Caki2 (cell line): ENCODE data around the gene HSBP1. TPM values are rescaled to one million over a fixed set of nuclear protein-coding genes. Genes with fewer than 3 reads are reported as not detected.
A peak's percentile ranks its signal among the peaks of the same experiment; 100 is the strongest.

Experiments
- DNase-seq: peaks from one replicate; pipeline ENCODE4 v3.0.0-alpha.2; 2015; ENCODE audit warnings: low read depth
- in situ Hi-C: cut with HindIII; loops from 2 replicates; pipeline ENCODE4 v1.10.0; 2016; ENCODE audit warnings: low sequenced_read_pairs, low pct_unique_long_range_greater_than_20kb, mixed read lengths
- total RNA-seq: library from RNA; depleted of rRNA; stranded (reverse); fragments of >200 nt; shearing (Covaris generic); gene quantifications from 2 replicates; pipeline ENCODE4 v1.2.3, GENCODE V29; 2014; ENCODE audit warnings: low replicate concordance; rRNA removed

HSBP1 gene
- 116 and 222 TPM in 2 replicates for total RNA-seq

- in situ Hi-C loops = no loop called here
- peak; percentile 86 for DNase-seq
These were observed at the start of gene HSBP1 for GRCh38 chr16:83807710-83808572. Gene HSBP1, plus strand, starts transcription at chr16:83807978. Its CDS starts 99 bp downstream, at chr16:83808077.

DNA sequence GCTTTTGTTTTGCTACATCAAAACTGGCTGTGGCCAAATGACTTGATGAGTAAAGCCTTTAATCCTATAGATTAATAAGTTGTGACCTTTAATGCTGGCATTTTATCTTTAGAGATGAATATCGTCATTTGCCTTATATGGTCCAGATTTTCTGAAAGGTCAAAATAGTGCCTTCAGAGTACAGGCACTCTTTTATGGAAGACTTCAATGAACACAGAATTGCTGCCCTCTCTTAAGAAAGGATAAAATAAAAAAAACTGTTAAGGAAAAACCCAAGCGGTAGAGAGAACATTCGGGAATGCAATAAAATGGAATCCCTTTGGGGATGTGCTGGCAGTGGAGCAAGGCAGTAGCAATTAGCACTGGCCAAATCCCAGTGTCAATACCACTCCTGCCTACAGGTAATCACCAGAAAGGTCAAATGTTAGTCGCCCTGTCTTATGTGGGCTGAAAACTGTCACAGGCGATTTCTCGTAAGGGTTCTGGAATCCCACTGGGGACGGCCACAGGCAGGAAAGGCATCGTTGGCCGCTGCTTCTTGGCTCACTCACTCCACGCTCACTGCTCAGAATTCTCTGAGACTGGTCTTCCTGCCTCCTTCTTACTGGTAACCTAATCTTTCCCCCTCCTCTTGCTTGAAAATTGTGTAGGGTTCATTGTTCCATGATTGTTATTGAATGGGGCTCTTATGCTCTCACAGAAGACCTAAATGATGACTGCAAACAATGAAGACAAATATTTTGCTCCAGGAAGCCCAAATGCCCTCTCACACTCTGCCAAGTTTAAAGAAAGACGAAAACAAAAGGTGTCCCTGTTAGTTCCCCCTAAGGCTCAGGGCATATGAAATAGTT lies 45.4 kb upstream of the HSBP1 start:
- no peak for DNase-seq
- in situ Hi-C loops = no loop called here

GRCh38 chr16:83762992-83763358 lies 44.8 kb upstream of the HSBP1 start:
- DNase-seq = no peak
- in situ Hi-C loops = no loop called here

- in situ Hi-C loops = no loop called here
- no peak for DNase-seq
These were observed 38.8 kb upstream of the HSBP1 start for GRCh38 chr16:83768986-83769385.

DNA sequence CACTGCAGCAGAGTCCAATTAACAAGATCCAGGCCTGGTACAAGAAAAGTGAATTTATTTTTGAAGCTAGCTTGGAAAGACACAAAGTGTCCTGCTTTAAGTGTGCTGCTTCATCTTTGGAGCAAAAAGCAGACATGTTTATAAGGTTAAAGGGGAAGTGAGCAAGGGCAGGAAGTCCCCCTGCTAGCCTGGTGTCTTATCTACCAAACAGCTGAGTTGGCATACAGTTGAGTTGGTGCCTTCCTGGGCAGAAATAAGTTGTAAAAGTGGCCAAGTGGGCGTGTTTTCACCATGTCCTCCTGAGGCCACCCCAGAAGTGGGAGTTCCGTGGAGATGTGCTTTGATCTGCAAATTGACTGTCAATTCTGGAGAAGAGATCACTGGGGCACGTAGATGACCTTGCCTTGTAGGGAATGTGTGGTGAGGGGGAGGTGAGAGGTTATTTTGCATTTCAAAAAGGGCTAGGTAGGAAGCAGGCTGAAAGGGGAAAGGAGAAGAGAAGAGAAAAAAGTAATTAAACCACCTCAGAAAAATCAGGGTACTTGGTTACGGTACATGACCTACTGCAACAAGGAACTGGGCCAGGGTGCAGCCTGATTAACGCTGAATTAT lies 38.3 kb upstream of the HSBP1 start:
- in situ Hi-C loops = no loop called here

GRCh38 chr16:83771306-83771942 lies 36.4 kb upstream of the HSBP1 start:
- DNase-seq = no peak
- in situ Hi-C loops = no loop called here

More for the DNA sequence above, 38.3 kb upstream of the HSBP1 start:
- no peak for DNase-seq

DNA sequence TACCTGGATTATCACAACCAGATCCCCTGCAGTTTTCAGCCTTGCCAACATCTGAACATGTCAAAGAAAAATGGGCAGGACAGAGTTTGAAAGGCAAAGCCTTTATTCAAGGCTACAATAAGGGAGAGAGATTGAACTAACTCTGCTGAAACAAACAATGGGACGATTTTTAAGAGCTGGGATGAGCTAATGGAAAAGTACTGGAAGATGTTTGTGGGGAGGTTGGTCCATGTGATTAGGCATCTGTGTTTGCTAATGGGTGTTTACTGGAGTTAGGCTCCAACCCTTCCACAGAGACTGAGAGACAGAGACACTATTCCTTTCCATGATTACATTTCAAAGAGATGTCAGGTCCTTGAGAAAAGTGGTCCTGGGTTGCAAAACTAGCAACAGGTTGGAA lies 35.0 kb upstream of the HSBP1 start:
- no peak for DNase-seq
- in situ Hi-C loops = no loop called here

GRCh38 chr16:83774066-83774465 lies 33.7 kb upstream of the HSBP1 start:
- no peak for DNase-seq
- in situ Hi-C loops = no loop called here

DNA sequence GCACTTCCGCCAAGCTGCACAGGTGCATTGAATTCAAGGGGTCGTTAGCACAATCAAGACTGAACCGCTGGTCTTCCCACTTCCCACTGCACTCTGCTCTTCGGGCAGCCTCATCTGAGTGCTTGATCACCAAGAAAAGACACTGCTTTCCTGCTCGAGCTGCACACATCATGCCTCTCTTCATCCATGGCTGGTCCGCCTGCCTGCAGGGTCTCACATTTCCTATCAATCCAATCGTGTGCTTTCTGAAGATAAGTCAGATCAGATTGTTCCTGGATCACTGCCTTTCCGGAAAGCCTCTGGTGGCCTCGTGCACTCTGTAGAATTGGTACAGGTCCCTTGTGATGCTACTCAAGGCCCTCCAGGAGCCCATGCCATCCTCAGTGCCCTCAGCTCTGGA lies 30.8 kb upstream of the HSBP1 start:
- no peak for DNase-seq
- in situ Hi-C loops = no loop called here

DNA sequence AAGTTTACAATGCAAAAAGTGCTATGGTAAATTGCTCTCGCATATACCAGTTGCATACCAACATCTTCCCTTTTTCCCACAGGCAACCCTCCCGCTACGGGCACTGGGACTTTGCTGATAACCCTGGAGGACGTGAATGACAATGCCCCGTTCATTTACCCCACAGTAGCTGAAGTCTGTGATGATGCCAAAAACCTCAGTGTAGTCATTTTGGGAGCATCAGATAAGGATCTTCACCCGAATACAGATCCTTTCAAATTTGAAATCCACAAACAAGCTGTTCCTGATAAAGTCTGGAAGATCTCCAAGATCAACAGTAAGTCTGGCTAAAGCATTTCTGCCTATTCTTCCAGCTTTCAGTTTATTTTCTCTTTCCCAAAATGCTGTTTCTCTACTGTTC lies 27.9 kb upstream of the HSBP1 start:
- in situ Hi-C loops = no loop called here
- DNase-seq = no peak

DNA sequence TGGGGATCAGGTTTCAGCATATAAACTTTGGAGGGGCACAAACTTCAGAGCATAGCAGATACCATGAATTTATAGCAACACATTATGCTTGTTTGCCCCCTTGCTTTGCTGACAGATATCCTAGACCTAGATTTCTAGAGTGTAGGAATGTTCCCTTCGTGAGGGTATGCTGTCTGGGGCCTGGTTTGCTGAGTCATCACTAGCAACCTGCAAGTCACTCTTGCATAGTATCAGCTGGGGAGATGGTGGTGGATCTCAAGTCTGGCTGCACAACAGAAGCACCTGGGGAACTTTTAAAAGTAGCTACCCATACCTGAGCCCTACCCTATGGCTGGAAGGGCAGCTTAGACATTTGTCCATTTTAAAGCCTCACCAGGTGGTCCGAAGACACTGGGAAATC lies 22.3 kb upstream of the HSBP1 start:
- in situ Hi-C loops = no loop called here

GRCh38 chr16:83789642-83790401 lies 18.0 kb upstream of the HSBP1 start:
- in situ Hi-C loops = no loop called here
- no peak for DNase-seq

More for the DNA sequence above, 22.3 kb upstream of the HSBP1 start:
- no peak for DNase-seq

DNA sequence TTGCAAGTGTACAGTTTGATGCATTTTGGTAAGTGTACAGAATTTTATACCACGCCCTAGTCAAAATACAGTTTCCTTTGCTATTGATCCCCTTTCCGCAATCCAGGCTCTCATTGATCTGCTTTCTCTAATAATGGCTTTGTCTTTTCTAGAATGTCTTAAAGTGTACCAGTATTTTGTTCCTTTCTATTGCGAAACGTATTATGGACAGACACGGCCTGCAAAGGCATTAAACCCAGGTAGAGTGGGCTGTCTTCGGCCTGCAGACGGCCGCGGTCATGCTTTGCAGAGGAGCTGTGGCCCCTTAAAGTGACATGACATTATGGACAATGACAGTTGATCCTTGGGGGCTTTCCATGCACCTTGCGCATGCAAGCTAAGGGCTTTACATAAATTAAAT lies 15.9 kb upstream of the HSBP1 start:
- in situ Hi-C loops = no loop called here
- no peak for DNase-seq

DNA sequence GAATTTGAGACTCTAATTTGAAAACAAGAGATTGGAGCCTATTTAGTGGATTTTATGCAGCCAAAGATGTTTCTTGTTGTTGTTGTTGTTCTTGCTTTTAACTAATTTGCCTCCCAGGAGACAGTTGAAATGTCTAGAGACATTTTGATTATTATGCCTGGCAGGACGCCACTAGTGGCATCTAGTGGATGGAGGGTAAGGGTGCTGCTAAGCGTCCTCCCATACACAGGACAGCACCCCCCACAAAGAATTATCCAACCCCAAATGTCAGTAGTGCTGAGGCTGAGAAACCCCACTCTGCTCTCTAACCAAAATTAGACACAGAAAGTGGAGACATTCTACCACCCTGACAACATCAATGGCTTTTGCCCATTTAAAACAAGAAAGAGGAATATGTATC lies 15.4 kb upstream of the HSBP1 start:
- no peak for DNase-seq
- in situ Hi-C loops = no loop called here

GRCh38 chr16:83793179-83793578 lies 14.6 kb upstream of the HSBP1 start:
- no peak for DNase-seq
- in situ Hi-C loops = no loop called here

- in situ Hi-C loops = no loop called here
- DNase-seq = no peak
These were observed 12.8 kb upstream of the HSBP1 start for GRCh38 chr16:83794860-83795554.

DNA sequence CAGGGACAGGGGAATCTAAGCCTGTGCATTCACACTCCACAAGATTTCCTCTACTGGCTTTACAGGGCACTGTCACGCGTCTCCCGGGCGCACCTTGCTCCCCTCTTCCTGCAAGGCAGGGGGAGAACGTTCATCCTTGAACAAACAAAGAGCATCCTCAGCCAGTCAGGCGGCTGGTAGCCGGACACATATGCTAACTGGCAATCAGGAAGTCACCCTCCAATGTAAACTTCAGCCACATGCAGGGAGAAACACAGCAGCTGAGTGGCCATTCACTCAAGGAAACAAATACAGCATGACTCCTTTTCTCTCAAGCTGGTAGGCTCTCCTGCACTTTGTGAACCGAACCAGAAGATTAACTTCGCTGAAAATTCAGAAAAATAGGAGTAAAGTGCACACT lies 10.8 kb upstream of the HSBP1 start:
- no peak for DNase-seq
- in situ Hi-C loops = no loop called here
